Measurements from ENCODE around the gene COMP.

The COMP gene

GRCh38 chr19:18768997-18769891 is 21.9 kb downstream of the COMP start:
- no peak for DNase-seq

GRCh38 chr19:18768046-18768771 is 22.9 kb downstream of the COMP start:
- no peak for DNase-seq

- DNase-seq = no peak
Measured at GRCh38 chr19:18765224-18765623, 25.9 kb downstream of the COMP start.

GRCh38 chr19:18764591-18765051 is 26.5 kb downstream of the COMP start:
- DNase-seq = no peak

GRCh38 chr19:18763674-18764590 is 27.2 kb downstream of the COMP start:
- no peak for DNase-seq

GRCh38 chr19:18762125-18763023 is 28.7 kb downstream of the COMP start:
- DNase-seq = no peak

GRCh38 chr19:18761531-18762110 is 29.5 kb downstream of the COMP start:
- no peak for DNase-seq

- DNase-seq = no peak
Measured at GRCh38 chr19:18760440-18761383, 30.4 kb downstream of the COMP start.

- no peak for DNase-seq
Measured at GRCh38 chr19:18759995-18760426, 31.1 kb downstream of the COMP start.

GRCh38 chr19:18759304-18759994 is 31.7 kb downstream of the COMP start:
- DNase-seq = no peak

GRCh38 chr19:18756896-18757295 is 34.2 kb downstream of the COMP start:
- DNase-seq = no peak

- no peak for DNase-seq
Measured at GRCh38 chr19:18754501-18754900, 36.6 kb downstream of the COMP start.

- DNase-seq = no peak
Measured at GRCh38 chr19:18751571-18751970, 39.5 kb downstream of the COMP start.

- DNase-seq = no peak
Measured at GRCh38 chr19:18750295-18750970, 40.7 kb downstream of the COMP start.

GRCh38 chr19:18749362-18750231 is 41.5 kb downstream of the COMP start:
- no peak for DNase-seq

GRCh38 chr19:18746401-18747325 is 44.4 kb downstream of the COMP start:
- no peak for DNase-seq

- DNase-seq = no peak
Measured at GRCh38 chr19:18745931-18746330, 45.2 kb downstream of the COMP start.

All from hippocampal formation (tissue), 2 donors.